Liver (tissue), 9 donors: ENCODE data around the gene APOL2. TPM values are rescaled to one million over a fixed set of nuclear protein-coding genes. Genes with fewer than 3 reads are reported as not detected.

Experiments used
- DNase-seq: peaks from one replicate; pipeline ENCODE4 v3.0.0-alpha.2; 2017; ENCODE audit warnings: low spot score
- H3K27ac ChIP-seq, 2 donors: one replicate each; pipeline ENCODE4 v1.7.0; 2013; ENCODE audit warnings: inconsistent platforms in 2 of 2, low read length in 2 of 2, control low read depth in 1 of 2, low read depth in 1 of 2, mild to moderate bottlenecking in 1 of 2
- H3K27me3 ChIP-seq, 4 donors: one replicate each; pipeline versions ENCODE4 v1.6.1 to v1.7.0; 2013; ENCODE audit warnings: low read length in 3 of 4, inconsistent platforms in 1 of 4, mild to moderate bottlenecking in 1 of 4, moderate library complexity in 1 of 4; ENCODE audit not compliant: control insufficient read depth in 4 of 4, insufficient read depth in 4 of 4
- H3K36me3 ChIP-seq, 4 donors: one replicate each; pipeline versions ENCODE4 v1.6.1 to v1.7.0; 2013; ENCODE audit warnings: low read length in 3 of 4, mild to moderate bottlenecking in 3 of 4, low read depth in 1 of 4, moderate library complexity in 1 of 4; ENCODE audit not compliant: control insufficient read depth in 4 of 4, insufficient read depth in 3 of 4
- H3K4me1 ChIP-seq, 4 donors: one replicate each; pipeline versions ENCODE4 v1.6.1 to v1.7.0; 2013; ENCODE audit warnings: low read length in 3 of 4, mild to moderate bottlenecking in 3 of 4, moderate library complexity in 1 of 4; ENCODE audit not compliant: control insufficient read depth in 4 of 4, insufficient read depth in 4 of 4
- H3K4me3 ChIP-seq, 3 donors: one replicate each; pipeline versions ENCODE4 v1.6.1 to v1.7.0; 2013; ENCODE audit warnings: low read length in 3 of 3, control low read depth in 1 of 3, low read depth in 1 of 3, mild to moderate bottlenecking in 1 of 3
- H3K9ac ChIP-seq, 2 donors: one replicate each; pipeline ENCODE4 v1.7.0; 2013; ENCODE audit warnings: low read length in 2 of 2, mild to moderate bottlenecking in 2 of 2, moderate library complexity in 2 of 2, control low read depth in 1 of 2, low read depth in 1 of 2
- H3K9me3 ChIP-seq, 4 donors: one replicate each; pipeline versions ENCODE4 v1.6.1 to v1.7.0; 2013; ENCODE audit warnings: low read length in 3 of 4; ENCODE audit not compliant: control insufficient read depth in 4 of 4
- EGR1 ChIP-seq, 2 donors: IDR thresholded peaks; 2 replicates each; pipeline ENCODE4 v1.6.1; 2016 to 2018; ENCODE audit warnings: antibody characterized with exemption in 2 of 2, low read depth in 2 of 2
- FOXA1 ChIP-seq: IDR thresholded peaks from 2 replicates; pipeline ENCODE4 v1.6.1; 2016; ENCODE audit warnings: antibody characterized with exemption
- FOXA2 ChIP-seq: IDR thresholded peaks from 2 replicates; pipeline ENCODE4 v1.6.1; 2016; ENCODE audit warnings: antibody characterized with exemption
- HNF4A ChIP-seq, 2 donors: conservative IDR thresholded peaks; 2 replicates each; pipeline ENCODE4 v1.6.1; 2016; ENCODE audit warnings: antibody characterized with exemption in 2 of 2, mild to moderate bottlenecking in 2 of 2
- JUND ChIP-seq, 2 donors: IDR thresholded peaks; 2 replicates each; pipeline ENCODE4 v1.6.1; 2016; ENCODE audit warnings: antibody characterized with exemption in 2 of 2
- NR2F2 ChIP-seq: IDR thresholded peaks from 2 replicates; pipeline ENCODE4 v1.6.1; 2016; ENCODE audit warnings: antibody characterized with exemption
- RAD21 ChIP-seq, 2 donors: IDR thresholded peaks; 2 replicates each; pipeline ENCODE4 v1.6.1; 2016; ENCODE audit warnings: antibody characterized with exemption in 2 of 2, mild to moderate bottlenecking in 2 of 2
- RXRA ChIP-seq, 2 donors: IDR thresholded peaks; 2 replicates each; pipeline ENCODE4 v1.6.1; 2017 to 2018; ENCODE audit warnings: antibody characterized with exemption in 2 of 2, mild to moderate bottlenecking in 1 of 2
- SP1 ChIP-seq: IDR thresholded peaks from 2 replicates; pipeline ENCODE4 v1.6.1; 2018; ENCODE audit warnings: antibody characterized with exemption, mild to moderate bottlenecking
- WGBS: extraction: QIAGEN DNeasy Blood & Tissue Kit; methylation state at CpG from one replicate; pipeline ENCODE4 v1.1.7; 2013; 5-methylcytosine and 5-hydroxymethylcytosine counted together
- polyA plus RNA-seq, 2 donors: library from polyadenylated mRNA; stranded (reverse) in 1 of 2; unstranded in 1 of 2; fragments of 200-250 nt in 1 of 2; fragments of >200 nt in 1 of 2; fragmentation: Nextera tagmentation in 1 of 2; extraction: Ambion mirVana in 1 of 2; gene quantifications; one replicate each; pipeline versions ENCODE4 v1.2.1 to v1.2.3, GENCODE V29; 2013 to 2015
- total RNA-seq, 2 donors: library from RNA; depleted of rRNA; stranded (reverse); fragments of >200 nt; gene quantifications; one replicate each; pipeline ENCODE4 v1.2.3, GENCODE V29; 2014
- TF ChIP-seq, protein P1 (sequence below): IDR thresholded peaks from 2 replicates; pipeline ENCODE4 v1.6.1; 2016; ENCODE audit warnings: antibody characterized with exemption
- TF ChIP-seq, protein P2 (sequence below): IDR thresholded peaks from 2 replicates; pipeline ENCODE4 v1.6.1; 2016; ENCODE audit warnings: antibody characterized with exemption
- TF ChIP-seq, protein P3 (sequence below): IDR thresholded peaks from 2 replicates; pipeline ENCODE4 v1.6.1; 2016; ENCODE audit warnings: antibody characterized with exemption
- donor health status: healthy.
- donor health status: healthy.
- donor health status: healthy.
- donor health status: healthy.
- donor health status: healthy.

APOL2 gene
- total and polyA plus RNA-seq, 4 donors, result 14.3 to 77.2 (median 21.7) TPM

DNA sequence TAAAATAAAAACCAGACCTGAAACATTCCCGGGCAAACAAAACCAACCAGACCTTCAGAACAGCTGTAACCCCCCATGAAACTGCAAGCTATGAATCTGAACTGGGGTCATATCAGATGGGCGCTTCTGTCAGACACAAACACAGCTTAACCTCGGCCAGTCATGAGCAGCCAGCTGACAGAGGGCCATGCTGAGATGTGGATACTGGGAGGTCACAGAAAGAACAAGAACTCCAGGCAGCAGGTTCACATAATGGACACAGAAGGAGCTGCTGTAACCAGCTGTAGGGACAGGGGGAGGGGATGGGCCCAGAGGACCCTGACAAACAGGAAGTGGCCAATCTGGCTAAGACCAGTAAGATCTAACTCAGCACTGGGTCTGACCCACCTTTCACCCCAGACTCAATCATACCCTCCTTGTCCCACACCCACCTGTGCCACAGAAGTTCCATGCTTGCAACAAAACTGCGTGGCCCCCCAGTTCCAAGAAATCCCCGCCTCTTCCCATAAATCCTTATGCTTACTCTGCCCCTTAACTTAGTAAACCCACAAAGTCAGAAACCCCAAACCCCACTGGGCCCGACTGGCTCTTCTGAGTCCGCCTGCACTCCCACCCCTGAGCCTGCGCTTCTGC lies 41.7 kb downstream of the APOL2 start:
- DNase-seq, result no peak
- peak overlapping the region; percentile 4 to 40 for H3K27ac ChIP-seq
- H3K9me3 ChIP-seq, result no peaks in the 10 kb centered on the region
- no peaks in the 10 kb centered on the region for H3K27me3 ChIP-seq
- no peak overlapping the region for H3K4me3 ChIP-seq
- H3K36me3 ChIP-seq, result no peaks in the 10 kb centered on the region
- H3K9ac ChIP-seq, result no peak overlapping the region
- peaks cover 2 to 48% (median 31%) of the 10 kb centered on the region in 4 donors for H3K4me1 ChIP-seq
- peak in 1 of 2 donors; percentile 9 for TF ChIP-seq RXRA (IDR thresholded peaks at IDR 0.05)
- no peak for TF ChIP-seq FOXA1
- no peak for TF ChIP-seq JUND (IDR thresholded peaks at IDR 0.05)
- TF ChIP-seq, protein P1, sequence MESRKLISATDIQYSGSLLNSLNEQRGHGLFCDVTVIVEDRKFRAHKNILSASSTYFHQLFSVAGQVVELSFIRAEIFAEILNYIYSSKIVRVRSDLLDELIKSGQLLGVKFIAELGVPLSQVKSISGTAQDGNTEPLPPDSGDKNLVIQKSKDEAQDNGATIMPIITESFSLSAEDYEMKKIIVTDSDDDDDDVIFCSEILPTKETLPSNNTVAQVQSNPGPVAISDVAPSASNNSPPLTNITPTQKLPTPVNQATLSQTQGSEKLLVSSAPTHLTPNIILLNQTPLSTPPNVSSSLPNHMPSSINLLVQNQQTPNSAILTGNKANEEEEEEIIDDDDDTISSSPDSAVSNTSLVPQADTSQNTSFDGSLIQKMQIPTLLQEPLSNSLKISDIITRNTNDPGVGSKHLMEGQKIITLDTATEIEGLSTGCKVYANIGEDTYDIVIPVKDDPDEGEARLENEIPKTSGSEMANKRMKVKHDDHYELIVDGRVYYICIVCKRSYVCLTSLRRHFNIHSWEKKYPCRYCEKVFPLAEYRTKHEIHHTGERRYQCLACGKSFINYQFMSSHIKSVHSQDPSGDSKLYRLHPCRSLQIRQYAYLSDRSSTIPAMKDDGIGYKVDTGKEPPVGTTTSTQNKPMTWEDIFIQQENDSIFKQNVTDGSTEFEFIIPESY, result no peak
- no peak for TF ChIP-seq FOXA2
- TF ChIP-seq, protein P2, sequence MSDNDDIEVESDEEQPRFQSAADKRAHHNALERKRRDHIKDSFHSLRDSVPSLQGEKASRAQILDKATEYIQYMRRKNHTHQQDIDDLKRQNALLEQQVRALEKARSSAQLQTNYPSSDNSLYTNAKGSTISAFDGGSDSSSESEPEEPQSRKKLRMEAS, result peak; percentile 2
- WGBS, result 48% methylated on average over 8 of the region's 8 CpGs

DNA sequence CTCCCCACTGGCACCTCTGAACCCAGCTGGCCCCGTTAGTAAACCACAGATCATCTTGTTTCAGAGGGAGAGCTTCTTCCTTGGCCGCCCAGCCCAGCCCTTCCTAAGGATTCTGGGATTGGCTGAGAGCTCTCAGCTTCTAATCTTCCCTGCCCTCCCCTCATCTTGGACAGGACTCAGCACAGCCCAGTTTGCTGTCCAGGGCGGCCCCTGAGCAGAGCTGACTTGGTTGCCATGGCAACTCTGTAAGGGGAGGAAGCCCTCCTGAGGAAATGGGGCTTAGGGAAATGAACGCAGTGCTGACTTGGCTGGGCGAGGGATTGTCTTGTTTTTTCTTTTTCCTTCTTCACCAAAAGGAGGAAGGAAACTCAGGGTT lies 42.3 kb downstream of the APOL2 start:
- no peak for DNase-seq
- WGBS, result 55% methylated on average over 5 of the region's 5 CpGs
- no peak overlapping the region for H3K4me3 ChIP-seq
- no peak for TF ChIP-seq EGR1 (IDR thresholded peaks at IDR 0.05; ENCODE audit: low read depth in 2 of 2)
- no peak for TF ChIP-seq RXRA (IDR thresholded peaks at IDR 0.05)
- TF ChIP-seq FOXA1, result no peak
- TF ChIP-seq, protein P2, result peak; percentile 18
- TF ChIP-seq NR2F2, result no peak
- no peak overlapping the region for H3K9ac ChIP-seq
- H3K36me3 ChIP-seq, result no peaks in the 10 kb centered on the region
- H3K27ac ChIP-seq, result peak overlapping the region in 1 of 2 donors; percentile 39
- no peaks in the 10 kb centered on the region for H3K27me3 ChIP-seq
- no peaks in the 10 kb centered on the region for H3K9me3 ChIP-seq
- peaks cover 2 to 45% (median 30%) of the 10 kb centered on the region in 4 donors for H3K4me1 ChIP-seq

DNA sequence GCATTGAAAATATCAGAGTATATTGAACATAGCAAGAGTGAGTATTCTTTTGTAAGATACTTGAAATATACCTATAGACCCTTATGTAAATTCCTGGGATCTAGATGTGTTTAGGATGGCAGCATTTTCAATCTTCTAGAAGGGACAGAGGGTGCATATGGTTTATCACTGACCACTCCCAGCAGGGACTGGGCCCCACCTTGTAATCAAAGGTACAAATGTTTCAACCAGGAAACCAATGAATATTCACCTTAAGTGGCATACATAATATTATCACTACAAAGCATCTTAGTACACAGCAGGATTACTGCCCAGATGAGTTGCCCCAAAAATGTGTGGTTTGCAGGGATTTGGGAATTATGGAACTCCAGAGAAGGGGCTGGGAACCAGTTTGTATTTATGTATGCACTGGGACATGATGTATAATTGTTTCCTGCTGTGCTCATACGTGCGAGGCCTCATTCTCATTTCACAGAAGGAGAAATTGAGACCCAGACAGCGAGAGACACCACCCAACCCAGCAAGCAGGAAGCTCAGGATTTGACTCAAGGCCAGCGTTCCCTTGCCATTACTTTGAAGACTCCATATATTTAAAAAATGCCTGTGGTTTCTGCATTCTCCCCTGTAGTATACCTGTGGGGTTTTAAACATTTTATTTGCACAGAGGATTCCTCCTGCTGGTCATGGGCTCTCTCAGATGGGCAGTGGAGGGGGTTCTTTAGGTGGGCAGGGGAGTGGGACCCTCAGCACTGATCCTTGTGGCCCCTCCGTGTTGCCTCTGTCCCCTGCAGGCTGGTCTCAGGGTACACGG lies 42.9 kb downstream of the APOL2 start:
- Histone ChIP-seq H3K27me3 (no peaks in the 10 kb centered on the region), H3K9me3 (no peaks in the 10 kb centered on the region), H3K36me3 (no peaks in the 10 kb centered on the region), H3K27ac (peak overlapping the region in 1 of 2 donors; percentile 39), H3K9ac (no peak overlapping the region), H3K4me3 (no peak overlapping the region), H3K4me1 (peaks cover 2 to 40% (median 28%) of the 10 kb centered on the region in 4 donors)
- DNase-seq, result no peak
- 75% methylated on average over 6 of the region's 6 CpGs for WGBS
- no peak for TF ChIP-seq RAD21 (IDR thresholded peaks at IDR 0.05)
- TF ChIP-seq SP1, result no peak
- no peak for TF ChIP-seq HNF4A (conservative IDR thresholded peaks at IDR 0.05)
- TF ChIP-seq JUND (IDR thresholded peaks at IDR 0.05), result no peak
- no peak for TF ChIP-seq FOXA2
- TF ChIP-seq, protein P3, sequence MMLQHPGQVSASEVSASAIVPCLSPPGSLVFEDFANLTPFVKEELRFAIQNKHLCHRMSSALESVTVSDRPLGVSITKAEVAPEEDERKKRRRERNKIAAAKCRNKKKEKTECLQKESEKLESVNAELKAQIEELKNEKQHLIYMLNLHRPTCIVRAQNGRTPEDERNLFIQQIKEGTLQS, result no peak
- no peak for TF ChIP-seq NR2F2
